Neural crest cell (in vitro differentiated cells): Measurements from ENCODE around the gene PSMG1. TPM values are rescaled to one million over a fixed set of nuclear protein-coding genes. Genes with fewer than 3 reads are reported as not detected.
A peak's percentile ranks its signal among the peaks of the same experiment; 100 is the strongest.

Source experiments
- DNase-seq: peaks from one replicate; pipeline ENCODE4 v3.0.0; 2021; ENCODE audit warnings: low read depth, mixed read lengths, low spot score
- H3K27ac Mint-ChIP-seq: one replicate; pipeline ENCODE4 v1.8.0; 2021; ENCODE audit warnings: mild to moderate bottlenecking, mixed read lengths; ENCODE audit not compliant: unreplicated experiment
- H3K27me3 Mint-ChIP-seq: 2 replicates; pipeline ENCODE4 v1.8.0; 2021; ENCODE audit warnings: low read depth, mild to moderate bottlenecking, mixed read lengths
- H3K36me3 Mint-ChIP-seq: 2 replicates; pipeline ENCODE4 v1.8.0; 2021; ENCODE audit warnings: low read depth, mild to moderate bottlenecking, mixed read lengths
- H3K4me1 Mint-ChIP-seq: 2 replicates; pipeline ENCODE4 v1.8.0; 2021; ENCODE audit warnings: mixed read lengths
- H3K4me3 Mint-ChIP-seq: one replicate; pipeline ENCODE4 v1.8.0; 2021; ENCODE audit warnings: mild to moderate bottlenecking, mixed read lengths
- H3K9me3 Mint-ChIP-seq: 2 replicates; pipeline ENCODE4 v1.8.0; 2021; ENCODE audit warnings: mixed read lengths
- CTCF ChIP-seq: fragments of 200-600 bp; sonication (generic); conservative IDR thresholded peaks from 2 replicates; pipeline ENCODE4 v1.5.0; 2021; ENCODE audit warnings: antibody characterized with exemption, mild to moderate bottlenecking
- total RNA-seq: library from RNA; stranded (reverse); gene quantifications from 2 replicates; pipeline ENCODE4 v1.2.1, GENCODE V29; 2021

PSMG1 gene
- total RNA-seq, 1 donor from 2014 or later = 71.2 TPM

DNA sequence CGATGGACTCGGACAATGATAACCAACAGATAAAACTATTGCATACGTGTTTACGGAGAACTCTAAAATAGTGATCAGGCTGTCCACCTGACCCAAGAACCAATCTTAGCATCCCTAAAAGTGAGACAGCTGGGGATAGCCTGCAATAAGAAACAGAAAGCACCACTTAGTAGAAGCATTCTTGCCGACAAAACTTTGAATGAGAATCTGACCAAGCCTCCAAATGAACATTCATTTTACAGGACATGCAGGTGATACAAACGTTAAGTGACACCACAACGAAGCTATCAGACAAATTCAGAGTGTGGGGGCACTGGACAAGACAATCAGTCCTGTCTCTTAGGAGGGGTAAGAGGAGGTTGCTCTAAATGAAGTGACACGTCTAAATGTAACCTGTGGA lies 1.2 kb downstream of the PSMG1 start:
- H3K4me1 Mint-ChIP-seq = peaks cover 30% of the 10 kb centered on the region
- H3K27me3 Mint-ChIP-seq = peaks cover 5% of the 10 kb centered on the region
- no peak overlapping the region for H3K27ac Mint-ChIP-seq
- no peaks in the 10 kb centered on the region for H3K9me3 Mint-ChIP-seq
- peaks cover 16% of the 10 kb centered on the region for H3K36me3 Mint-ChIP-seq
- H3K4me3 Mint-ChIP-seq = peak overlapping the region; percentile 97
- DNase-seq = no peak
- no peak for TF ChIP-seq CTCF

DNA sequence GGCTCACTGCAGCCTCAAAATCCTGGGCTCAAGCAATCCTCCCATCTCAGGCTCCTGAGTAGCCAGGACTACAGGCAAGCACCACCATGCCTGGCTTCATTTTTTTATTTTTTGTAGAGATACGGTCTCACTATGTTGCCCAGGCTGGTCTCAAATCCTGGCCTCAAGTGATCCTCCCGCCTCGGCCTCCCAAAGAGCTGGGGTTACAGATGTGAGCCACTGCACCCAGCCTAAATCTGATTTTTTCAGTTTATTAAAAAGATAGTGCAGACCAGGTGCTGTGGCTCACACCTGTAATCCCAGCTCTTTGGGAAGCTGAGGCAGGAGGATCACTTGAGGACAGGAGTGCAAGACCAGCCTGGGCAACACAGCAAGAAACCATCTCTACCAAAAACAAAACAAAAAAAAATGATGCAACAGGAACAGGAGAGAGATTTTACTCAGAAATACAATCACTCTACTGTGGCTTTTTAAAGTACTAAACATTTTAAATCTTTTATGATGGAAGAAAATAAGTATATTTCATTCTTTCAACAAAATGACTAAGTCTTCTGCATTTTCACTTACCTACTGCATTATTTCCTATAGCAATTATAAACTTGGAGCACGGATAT lies 1.9 kb downstream of the PSMG1 start:
- TF ChIP-seq CTCF = no peak
- Mint-ChIP-seq H3K4me1 (peaks cover 30% of the 10 kb centered on the region), H3K36me3 (peaks cover 16% of the 10 kb centered on the region), H3K27me3 (peaks cover 5% of the 10 kb centered on the region), H3K4me3 (peak overlapping the region; percentile 97), H3K9me3 (no peaks in the 10 kb centered on the region), H3K27ac (no peak overlapping the region)
- DNase-seq = no peak

- H3K27me3 Mint-ChIP-seq = peaks cover 5% of the 10 kb centered on the region
- peaks cover 30% of the 10 kb centered on the region for H3K4me1 Mint-ChIP-seq
- H3K4me3 Mint-ChIP-seq = peak overlapping the region; percentile 83
- no peak for DNase-seq
- H3K36me3 Mint-ChIP-seq = peaks cover 21% of the 10 kb centered on the region
- no peaks in the 10 kb centered on the region for H3K9me3 Mint-ChIP-seq
- H3K27ac Mint-ChIP-seq = no peak overlapping the region
- TF ChIP-seq CTCF = peak; percentile 43
These were observed 2.7 kb downstream of the PSMG1 start for GRCh38 chr21:39180429-39181019.

DNA sequence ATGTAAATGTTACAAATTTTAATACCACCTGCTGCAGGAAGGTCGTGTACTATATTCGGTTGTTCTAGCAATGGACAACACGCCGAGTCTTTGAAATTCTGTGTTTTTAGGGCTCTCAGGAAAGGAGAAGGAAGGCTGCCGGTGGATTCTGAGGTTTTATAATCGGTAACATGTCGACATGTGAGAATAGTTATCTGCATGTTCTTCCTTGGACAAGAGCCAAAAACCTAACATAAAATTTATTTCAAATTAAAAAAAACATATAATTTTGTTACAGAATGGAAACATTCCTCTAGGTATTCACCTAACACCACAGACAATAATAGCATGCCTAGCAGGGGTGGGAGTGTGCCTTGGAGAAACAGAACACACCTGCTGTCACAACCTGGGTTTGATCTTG lies 4.8 kb downstream of the PSMG1 start:
- Mint-ChIP-seq H3K27me3 (peaks cover 5% of the 10 kb centered on the region), H3K4me3 (no peak overlapping the region)

GRCh38 chr21:39176271-39176709 lies 7.0 kb downstream of the PSMG1 start:
- no peaks in the 10 kb centered on the region for H3K27me3 Mint-ChIP-seq
- H3K27ac Mint-ChIP-seq = no peak overlapping the region
- TF ChIP-seq CTCF = no peak
- no peak overlapping the region for H3K4me3 Mint-ChIP-seq
- no peaks in the 10 kb centered on the region for H3K9me3 Mint-ChIP-seq
- H3K4me1 Mint-ChIP-seq = peaks cover 5% of the 10 kb centered on the region
- no peak for DNase-seq
- peaks cover 36% of the 10 kb centered on the region for H3K36me3 Mint-ChIP-seq

More for the DNA sequence above, 4.8 kb downstream of the PSMG1 start:
- Mint-ChIP-seq H3K27ac (no peak overlapping the region), H3K36me3 (peaks cover 28% of the 10 kb centered on the region), H3K9me3 (no peaks in the 10 kb centered on the region), H3K4me1 (peaks cover 20% of the 10 kb centered on the region)
- no peak for TF ChIP-seq CTCF
- no peak for DNase-seq
